ENCODE measurements around the gene EVX2. TPM values are rescaled to one million over a fixed set of nuclear protein-coding genes. Genes with fewer than 3 reads are reported as not detected.

Gene EVX2
- total and polyA plus RNA-seq, 2 of the 4 experiments (the other 2 are of a cell fraction) = not detected

DNA sequence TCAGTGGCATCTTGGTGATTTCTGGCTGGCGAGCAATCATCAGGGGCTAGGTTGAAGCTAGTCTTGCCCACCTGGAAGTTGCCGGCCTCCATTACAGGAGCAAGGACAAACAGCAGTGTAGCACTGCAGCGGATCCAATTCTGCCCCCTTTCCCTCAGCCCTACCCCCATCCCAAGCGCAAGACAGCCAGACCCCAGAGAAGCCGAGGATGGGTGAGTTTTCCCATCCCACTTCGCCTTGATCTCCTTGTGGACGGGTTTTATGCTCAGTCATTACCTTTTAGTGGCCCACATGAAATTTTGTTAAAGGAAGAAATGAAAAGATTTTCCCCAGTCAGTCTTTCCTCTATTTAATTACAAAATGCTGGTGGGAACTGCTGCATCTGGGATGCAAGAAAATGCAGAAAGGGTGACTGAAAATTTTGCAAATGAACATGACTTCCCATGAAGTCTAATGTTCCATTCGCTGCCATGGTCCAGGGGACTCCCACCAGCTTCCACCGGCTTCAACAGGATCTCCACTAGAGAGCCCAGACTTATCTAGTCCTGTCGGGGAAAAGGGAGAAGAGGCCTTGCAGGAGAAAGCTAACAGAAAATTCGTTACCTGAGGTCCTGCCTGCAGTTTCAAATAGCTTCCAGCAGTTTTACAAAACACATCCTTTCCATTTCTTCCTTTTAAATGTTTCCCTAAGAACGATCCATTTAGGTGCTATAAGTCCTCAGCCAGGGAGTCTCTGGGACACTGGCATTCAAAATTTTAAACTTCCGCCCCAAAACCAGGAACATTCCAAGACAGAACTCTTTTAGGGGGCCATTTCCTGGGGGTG is 36.8 kb upstream of the EVX2 start:
- Histone ChIP-seq H3K79me1 (ENCODE audit: low read depth in 1 of 2, low read length in 2 of 2) (no peaks in the 10 kb centered on the region), H3K9ac (ENCODE audit: low read depth, low read length) (no peak overlapping the region), H3K14ac (replicated peaks; ENCODE audit: low read depth, low read length) (no peak overlapping the region), H3K4me3 (ENCODE audit: insufficient read depth, low read depth, low read length) (no peak overlapping the region), H4K20me1 (ENCODE audit: insufficient read depth, low read length) (no peaks in the 10 kb centered on the region; the same call in 1 of the 2 replicates), H2BK20ac (ENCODE audit: low read depth, low read length) (no peak overlapping the region), H2BK5ac (ENCODE audit: low read depth, low read length, poor library complexity, severe bottlenecking) (no peak overlapping the region), H4K5ac (ENCODE audit: low read depth, low read length) (no peak overlapping the region), H2BK15ac (ENCODE audit: low read depth, low read length) (no peak overlapping the region), H4K8ac (ENCODE audit: low read depth in 2 of 2, low read length in 2 of 2) (no peak overlapping the region), H3K4ac (ENCODE audit: low read depth, low read length) (no peak overlapping the region), H3K9me3 (ENCODE audit: control insufficient read depth, insufficient read depth, low read length) (peaks cover 15% of the 10 kb centered on the region), H2AK5ac (ENCODE audit: low read depth, low read length) (no peak overlapping the region), H2BK120ac (ENCODE audit: low read depth, low read length) (no peak overlapping the region), H2AFZ (replicated peaks; ENCODE audit: low read length, poor library complexity) (no peak overlapping the region), H3K56ac (ENCODE audit: extremely low read depth, insufficient read depth, low read length) (no peak overlapping the region), H3K27me3 (ENCODE audit: control insufficient read depth, insufficient read depth, low read length) (peaks cover 98% of the 10 kb centered on the region), H3K9me1 (ENCODE audit: insufficient read depth, low read length) (no peaks in the 10 kb centered on the region), H3K4me1 (ENCODE audit: control insufficient read depth, insufficient read depth, low read length) (no peaks in the 10 kb centered on the region), H3K23ac (ENCODE audit: low read depth, low read length) (no peak overlapping the region), H4K91ac (ENCODE audit: insufficient read depth, low read depth, low read length) (no peak overlapping the region), H3K4me2 (ENCODE audit: low read depth, low read length) (no peak overlapping the region), H3K36me3 (ENCODE audit: control insufficient read depth, insufficient read depth, low read length) (no peaks in the 10 kb centered on the region), H2AK9ac (replicated peaks; ENCODE audit: low read depth, low read length, poor library complexity) (no peak overlapping the region), H3K27ac (ENCODE audit: insufficient read depth, low read length) (no peak overlapping the region), H3K18ac (ENCODE audit: low read depth, low read length) (no peak overlapping the region)
- ChIA-PET CTCF (interaction anchor here (1.5 kb wide), 1 partner anchor 11 kb away, joined by 3 read pairs; no protein-coding TSS in a partner anchor), POLR2A (ENCODE audit: unreplicated experiment) (no interaction called here)
- intact Hi-C loops (cut with micrococcal nuclease) (no loop called here), dilution Hi-C loops (cut with HindIII; ENCODE audit: low sequenced_read_pairs, unreplicated experiment) (no loop called here), in situ Hi-C loops (cut with MboI; ENCODE audit: low sequenced_read_pairs) (loop anchor here (10.0 kb wide), 2 partner anchors 334 to 1034 kb away; no protein-coding TSS in a partner anchor)
- BruUV-seq (replicated peaks) = no TSS peak
- ATAC-seq (ENCODE audit: low read depth) = no peak
- no peak for DNase-seq
- 0% methylated on average over 1 of the region's 13 CpGs; no CpG with 5 or more reads in 1 of the 2 experiments for WGBS, 2 experiments (ENCODE audit: extremely low coverage in 2 of 2, insufficient read length in 1 of 2)
- no peak for TF ChIP-seq MAFK (IDR thresholded peaks at IDR 0.05; ENCODE audit: low read depth, low read length)
- TF ChIP-seq BHLHE40 (IDR thresholded peaks at IDR 0.05; ENCODE audit: low read depth, low read length) = no peak

All from IMR-90 (cell line).